CD14-positive monocyte (primary cell): ENCODE results near the gene LRIT1. TPM values are rescaled to one million over a fixed set of nuclear protein-coding genes. Genes with fewer than 3 reads are reported as not detected.

Experiments
- DNase-seq, 3 donors: peaks; one replicate each; pipeline ENCODE4 v3.0.0-alpha.2; 2011 to 2022
- H2AFZ ChIP-seq: 2 replicates; pipeline ENCODE4 v1.6.0; 2012; ENCODE audit warnings: mild to moderate bottlenecking, low read depth, low read length, inconsistent platforms; ENCODE audit not compliant: insufficient read depth, poor library complexity, severe bottlenecking
- H3K27ac ChIP-seq, 2 donors: 1 replicate in 1 of 2; 2 replicates in 1 of 2; pipeline ENCODE4 v1.5.1; 2012 to 2013; ENCODE audit warnings: low read length in 2 of 2, control low read depth in 1 of 2, inconsistent platforms in 1 of 2, low read depth in 1 of 2, mild to moderate bottlenecking in 1 of 2
- H3K27me3 ChIP-seq, 2 donors: one replicate each; pipeline versions ENCODE4 v1.6.0 to v1.6.1; 2011 to 2013; ENCODE audit warnings: low read length in 2 of 2; ENCODE audit not compliant: control insufficient read depth in 2 of 2, insufficient read depth in 2 of 2
- H3K36me3 ChIP-seq, 2 donors: replicated peaks in 1 of 2; 1 replicate in 1 of 2; 2 replicates in 1 of 2; pipeline versions ENCODE4 v1.5.1 to v1.6.1; 2012 to 2013; ENCODE audit warnings: low read length in 2 of 2, control low read depth in 1 of 2, inconsistent platforms in 1 of 2, mild to moderate bottlenecking in 1 of 2; ENCODE audit not compliant: insufficient read depth in 2 of 2, control insufficient read depth in 1 of 2
- H3K4me1 ChIP-seq, 2 donors: 1 replicate in 1 of 2; 2 replicates in 1 of 2; pipeline versions ENCODE4 v1.5.1 to v1.6.1; 2012 to 2013; ENCODE audit warnings: low read length in 2 of 2, control low read depth in 1 of 2, inconsistent platforms in 1 of 2, mild to moderate bottlenecking in 1 of 2, moderate library complexity in 1 of 2; ENCODE audit not compliant: insufficient read depth in 2 of 2, control insufficient read depth in 1 of 2
- H3K4me2 ChIP-seq: replicated peaks from 2 replicates; pipeline ENCODE3; 2012; ENCODE audit warnings: low read length, moderate library complexity, mild to moderate bottlenecking; ENCODE audit not compliant: poor library complexity, severe bottlenecking; ENCODE audit errors: extremely low read depth
- H3K4me3 ChIP-seq, 3 experiments: fragments of 200-600 bp in 1 of 3; sonication (generic) in 1 of 3; replicated peaks in 1 of 3; 1 replicate in 2 of 3; 2 replicates in 1 of 3; pipeline ENCODE4 v1.5.1; 2011 to 2013; ENCODE audit warnings: low read length in 3 of 3, mild to moderate bottlenecking in 3 of 3, control low read depth in 2 of 3, low read depth in 2 of 3, inconsistent platforms in 1 of 3, moderate library complexity in 1 of 3
- H3K79me2 ChIP-seq: 2 replicates; pipeline ENCODE4 v1.6.0; 2012; ENCODE audit warnings: mild to moderate bottlenecking, control low read depth, inconsistent platforms, low read length, moderate library complexity; ENCODE audit not compliant: insufficient read depth
- H3K9ac ChIP-seq: 2 replicates; pipeline ENCODE4 v1.6.0; 2017; ENCODE audit warnings: low read length, mild to moderate bottlenecking; ENCODE audit not compliant: insufficient read depth, poor library complexity, severe bottlenecking
- H3K9me3 ChIP-seq, 2 donors: replicated peaks in 1 of 2; 1 replicate in 1 of 2; 2 replicates in 1 of 2; pipeline versions ENCODE4 v1.5.1 to v1.6.1; 2012 to 2013; ENCODE audit warnings: low read length in 2 of 2, control low read depth in 1 of 2; ENCODE audit not compliant: control insufficient read depth in 1 of 2, insufficient read depth in 1 of 2
- H4K20me1 ChIP-seq: 2 replicates; pipeline ENCODE4 v1.6.0; 2012; ENCODE audit warnings: mild to moderate bottlenecking, low read length, control low read depth, moderate library complexity; ENCODE audit not compliant: insufficient read depth
- H3K27ac Mint-ChIP-seq, 7 donors: one replicate each; pipeline ENCODE4 v1.8.0; 2020; ENCODE audit warnings: mild to moderate bottlenecking in 7 of 7, mixed read lengths in 7 of 7, moderate library complexity in 6 of 7, inconsistent platforms in 2 of 7
- H3K27me3 Mint-ChIP-seq, 3 donors: one replicate each; pipeline ENCODE4 v1.8.0; 2021 to 2022; ENCODE audit warnings: low read depth in 3 of 3, mild to moderate bottlenecking in 3 of 3, mixed read lengths in 3 of 3, moderate library complexity in 3 of 3, inconsistent platforms in 1 of 3
- H3K36me3 Mint-ChIP-seq, 2 donors: one replicate each; pipeline ENCODE4 v1.8.0; 2020; ENCODE audit warnings: mixed read lengths in 2 of 2, inconsistent platforms in 1 of 2, mild to moderate bottlenecking in 1 of 2
- H3K4me1 Mint-ChIP-seq: one replicate; pipeline ENCODE4 v1.8.0; 2020; ENCODE audit warnings: mild to moderate bottlenecking, mixed read lengths
- H3K4me3 Mint-ChIP-seq, 2 donors: one replicate each; pipeline ENCODE4 v1.8.0; 2020; ENCODE audit warnings: mild to moderate bottlenecking in 2 of 2, mixed read lengths in 2 of 2, moderate library complexity in 1 of 2
- H3K9me3 Mint-ChIP-seq, 7 donors: one replicate each; pipeline ENCODE4 v1.8.0; 2020 to 2022; ENCODE audit warnings: mixed read lengths in 7 of 7, mild to moderate bottlenecking in 6 of 7, moderate library complexity in 6 of 7, inconsistent platforms in 2 of 7
- WGBS: methylation state at CpG from one replicate; pipeline ENCODE4 v1.1.5; 2013; ENCODE audit warnings: missing lambda C conversion rate; ENCODE audit not compliant: insufficient coverage; 5-methylcytosine and 5-hydroxymethylcytosine counted together
- intact Hi-C, 2 donors: fragments of 100-400 bp; cut with micrococcal nuclease; formaldehyde crosslinking; loops; one replicate each; pipeline versions ENCODE4 v1.15.0 to v1.15.1; 2023
- polyA plus RNA-seq, 3 donors: library from polyadenylated mRNA; depleted of rRNA in 1 of 3; unstranded in 2 of 3; stranded (reverse) in 1 of 3; fragments of 300-500 nt in 2 of 3; fragments of >200 nt in 1 of 3; fragmentation: Illumina TruSeq in 2 of 3; gene quantifications; 1 replicate in 2 of 3; 2 replicates in 1 of 3; pipeline ENCODE4 v1.2.3, GENCODE V29; 2012 to 2021
- TF ChIP-seq, protein P1 (sequence below): fragments of 200-600 bp; IDR thresholded peaks from one replicate; pipeline ENCODE4 v1.8.0; 2022; ENCODE audit warnings: antibody characterized with exemption, mild to moderate bottlenecking

Gene LRIT1
- polyA plus RNA-seq, 3 donors, result not detected

- no peak overlapping the region for H3K4me3 ChIP-seq
- no peaks in the 10 kb centered on the region for H3K4me1 ChIP-seq
- no peak overlapping the region for H3K27ac Mint-ChIP-seq
- no peak overlapping the region for H3K4me3 Mint-ChIP-seq
- peaks cover 0 to 2% (median 0%) of the 10 kb centered on the region in 7 donors for H3K9me3 Mint-ChIP-seq
- H2AFZ ChIP-seq, result no peak overlapping the region
- H3K27me3 ChIP-seq, result no peaks in the 10 kb centered on the region
- H3K9ac ChIP-seq, result no peak overlapping the region
- H3K9me3 ChIP-seq, result no peaks in the 10 kb centered on the region
- H3K36me3 ChIP-seq, result no peaks in the 10 kb centered on the region
- no peaks in the 10 kb centered on the region for H3K4me1 Mint-ChIP-seq
- H3K79me2 ChIP-seq, result no peaks in the 10 kb centered on the region
- no peak overlapping the region for H3K4me2 ChIP-seq
- H3K27me3 Mint-ChIP-seq, result peaks cover 2 to 6% (median 6%) of the 10 kb centered on the region in 3 donors
- intact Hi-C loops, result no loop called here
- H4K20me1 ChIP-seq, result no peaks in the 10 kb centered on the region
- no peak overlapping the region for H3K27ac ChIP-seq
- TF ChIP-seq, protein P1, sequence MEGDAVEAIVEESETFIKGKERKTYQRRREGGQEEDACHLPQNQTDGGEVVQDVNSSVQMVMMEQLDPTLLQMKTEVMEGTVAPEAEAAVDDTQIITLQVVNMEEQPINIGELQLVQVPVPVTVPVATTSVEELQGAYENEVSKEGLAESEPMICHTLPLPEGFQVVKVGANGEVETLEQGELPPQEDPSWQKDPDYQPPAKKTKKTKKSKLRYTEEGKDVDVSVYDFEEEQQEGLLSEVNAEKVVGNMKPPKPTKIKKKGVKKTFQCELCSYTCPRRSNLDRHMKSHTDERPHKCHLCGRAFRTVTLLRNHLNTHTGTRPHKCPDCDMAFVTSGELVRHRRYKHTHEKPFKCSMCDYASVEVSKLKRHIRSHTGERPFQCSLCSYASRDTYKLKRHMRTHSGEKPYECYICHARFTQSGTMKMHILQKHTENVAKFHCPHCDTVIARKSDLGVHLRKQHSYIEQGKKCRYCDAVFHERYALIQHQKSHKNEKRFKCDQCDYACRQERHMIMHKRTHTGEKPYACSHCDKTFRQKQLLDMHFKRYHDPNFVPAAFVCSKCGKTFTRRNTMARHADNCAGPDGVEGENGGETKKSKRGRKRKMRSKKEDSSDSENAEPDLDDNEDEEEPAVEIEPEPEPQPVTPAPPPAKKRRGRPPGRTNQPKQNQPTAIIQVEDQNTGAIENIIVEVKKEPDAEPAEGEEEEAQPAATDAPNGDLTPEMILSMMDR, result no peak
- H3K36me3 Mint-ChIP-seq, result no peaks in the 10 kb centered on the region
- no peak for DNase-seq
- WGBS, result 88% methylated on average over 6 of the region's 6 CpGs
These were observed 6.2 kb upstream of the LRIT1 start for GRCh38 chr10:84247496-84247895.

DNA sequence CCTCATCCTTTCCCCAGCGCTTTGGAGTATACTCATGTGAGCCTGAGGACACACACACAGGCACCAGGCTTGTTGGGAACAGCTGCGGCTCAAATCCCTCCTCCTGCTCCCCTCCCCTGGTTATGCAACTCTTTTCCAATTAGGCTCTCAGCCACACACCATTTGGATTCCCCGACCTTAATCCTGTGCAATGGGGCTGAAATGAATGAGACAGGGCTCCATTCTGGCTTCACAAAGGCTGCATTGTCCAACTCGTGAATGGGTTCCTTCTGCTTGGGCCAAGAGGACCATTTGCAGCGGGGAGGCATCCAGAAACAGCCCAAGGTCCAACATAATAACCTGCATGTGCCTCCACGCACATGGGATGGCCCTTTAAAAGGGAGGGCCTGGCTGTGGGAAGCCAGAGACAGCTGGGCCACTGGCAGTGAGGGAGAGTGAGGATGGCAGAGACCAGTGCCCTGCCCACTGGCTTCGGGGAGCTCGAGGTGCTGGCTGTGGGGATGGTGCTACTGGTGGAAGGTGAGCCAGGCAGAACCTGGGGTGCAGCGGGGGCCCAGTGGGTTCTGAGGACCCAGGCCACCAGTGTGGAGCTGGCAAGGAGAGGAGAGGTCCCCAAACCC, 3.4 kb upstream of the LRIT1 start, which contains the start of gene RGR:
Gene RGR, plus strand, starts transcription at position 403 of the 620 bp plus-strand sequence. Its CDS starts 38 bp downstream, at position 441.
- no peak within 1 kb of the TSS for H3K27ac ChIP-seq
- H2AFZ ChIP-seq, result no peak within 1 kb of the TSS
- H3K4me3 Mint-ChIP-seq, result no peak within 1 kb of the TSS
- intact Hi-C loops, result no loop called here
- no peaks in the 10 kb centered on the region for H3K36me3 ChIP-seq
- 82% methylated on average over 9 of the region's 9 CpGs for WGBS
- peaks cover 0 to 2% (median 0%) of the 10 kb centered on the region in 7 donors for H3K9me3 Mint-ChIP-seq
- H3K4me1 Mint-ChIP-seq, result no peaks in the 10 kb centered on the region
- H3K9me3 ChIP-seq, result no peaks in the 10 kb centered on the region
- no peaks in the 10 kb centered on the region for H4K20me1 ChIP-seq
- no peaks in the 10 kb centered on the region for H3K79me2 ChIP-seq
- no peak within 1 kb of the TSS for H3K9ac ChIP-seq
- H3K27me3 Mint-ChIP-seq, result peaks cover 3 to 6% (median 6%) of the 10 kb centered on the region in 3 donors
- no peak within 1 kb of the TSS for H3K4me3 ChIP-seq
- H3K4me1 ChIP-seq, result no peaks in the 10 kb centered on the region
- no peak within 1 kb of the TSS for H3K27ac Mint-ChIP-seq
- H3K27me3 ChIP-seq, result no peaks in the 10 kb centered on the region
- no peaks in the 10 kb centered on the region for H3K36me3 Mint-ChIP-seq
- no peak for DNase-seq
- TF ChIP-seq, protein P1, result no peak
- no peak within 1 kb of the TSS for H3K4me2 ChIP-seq
